ENCODE results near the gene FGFBP1. TPM values are rescaled to one million over a fixed set of nuclear protein-coding genes. Genes with fewer than 3 reads are reported as not detected.

Gene FGFBP1
- total RNA-seq, 4 donors from 2014 or later: not detected

GRCh38 chr4:15971068-15971801 lies 32.7 kb upstream of the FGFBP1 start:
- TF ChIP-seq CTCF (IDR thresholded peaks at IDR 0.05; ENCODE audit: low read depth): no peak

- no peak for TF ChIP-seq CTCF (IDR thresholded peaks at IDR 0.05; ENCODE audit: low read depth)
Observed at GRCh38 chr4:15968551-15969300, 30.2 kb upstream of the FGFBP1 start.

- no peak for TF ChIP-seq CTCF (IDR thresholded peaks at IDR 0.05; ENCODE audit: low read depth)
Observed at GRCh38 chr4:15965325-15965724, 26.8 kb upstream of the FGFBP1 start.

GRCh38 chr4:15964159-15964558 lies 25.6 kb upstream of the FGFBP1 start:
- no peak for TF ChIP-seq CTCF (IDR thresholded peaks at IDR 0.05; ENCODE audit: low read depth)

- no peak for TF ChIP-seq CTCF (IDR thresholded peaks at IDR 0.05; ENCODE audit: low read depth)
Observed at GRCh38 chr4:15963576-15963975, 25.0 kb upstream of the FGFBP1 start.

- TF ChIP-seq CTCF (IDR thresholded peaks at IDR 0.05; ENCODE audit: low read depth): no peak
Observed at GRCh38 chr4:15963001-15963451, 24.5 kb upstream of the FGFBP1 start, which contains the start of gene FGFBP2. TSS of gene FGFBP2 (minus strand) at chr4:15963175. CDS start at chr4:15963129, 46 bp downstream.

- no peak for TF ChIP-seq CTCF (IDR thresholded peaks at IDR 0.05; ENCODE audit: low read depth)
Observed at GRCh38 chr4:15961781-15962510, 23.4 kb upstream of the FGFBP1 start.
